GM18505 (cell line): Measurements from ENCODE around the gene GPR37.

ENCODE experiments used
- ATAC-seq: cut with Tn5 transposase; IDR thresholded peaks from one replicate; pipeline ENCODE4 v1.9.1; 2021; ENCODE audit not compliant: unreplicated experiment
- POLR2A ChIP-seq: IDR thresholded peaks from 4 replicates; pipeline ENCODE4 v1.6.1; 2011; ENCODE audit warnings: borderline replicate concordance; ENCODE audit not compliant: insufficient read depth, insufficient read length; ENCODE audit errors: extremely low read depth

The GPR37 gene

GRCh38 chr7:124791426-124791825 is 25.8 kb upstream of the GPR37 start:
- no peak for TF ChIP-seq POLR2A
- ATAC-seq = no peak

- no peak for TF ChIP-seq POLR2A
- ATAC-seq = no peak
Measured at GRCh38 chr7:124790645-124791044, 25.1 kb upstream of the GPR37 start.

GRCh38 chr7:124785994-124786393 is 20.4 kb upstream of the GPR37 start:
- TF ChIP-seq POLR2A = no peak
- no peak for ATAC-seq

- no peak for TF ChIP-seq POLR2A
Measured at GRCh38 chr7:124784879-124785818, 19.6 kb upstream of the GPR37 start.

GRCh38 chr7:124783271-124783670 is 17.7 kb upstream of the GPR37 start:
- no peak for ATAC-seq
- TF ChIP-seq POLR2A = no peak

More at GRCh38 chr7:124784879-124785818, 19.6 kb upstream of the GPR37 start:
- ATAC-seq = peak; percentile 93

- no peak for TF ChIP-seq POLR2A
Measured at GRCh38 chr7:124781907-124782734, 16.5 kb upstream of the GPR37 start.

GRCh38 chr7:124781418-124781817 is 15.8 kb upstream of the GPR37 start:
- TF ChIP-seq POLR2A = no peak
- ATAC-seq = no peak

More at GRCh38 chr7:124781907-124782734, 16.5 kb upstream of the GPR37 start:
- ATAC-seq = no peak

GRCh38 chr7:124780608-124781007 is 15.0 kb upstream of the GPR37 start:
- ATAC-seq = no peak
- no peak for TF ChIP-seq POLR2A

GRCh38 chr7:124780056-124780455 is 14.5 kb upstream of the GPR37 start:
- no peak for ATAC-seq
- no peak for TF ChIP-seq POLR2A

- TF ChIP-seq POLR2A = no peak
- no peak for ATAC-seq
Measured at GRCh38 chr7:124779620-124780019, 14.0 kb upstream of the GPR37 start.

- no peak for TF ChIP-seq POLR2A
- ATAC-seq = no peak
Measured at GRCh38 chr7:124779194-124779593, 13.6 kb upstream of the GPR37 start.

GRCh38 chr7:124777268-124777667 is 11.7 kb upstream of the GPR37 start:
- TF ChIP-seq POLR2A = no peak
- ATAC-seq = no peak

GRCh38 chr7:124776153-124776552 is 10.6 kb upstream of the GPR37 start:
- TF ChIP-seq POLR2A = no peak
- ATAC-seq = no peak

- no peak for TF ChIP-seq POLR2A
- ATAC-seq = no peak
Measured at GRCh38 chr7:124775422-124775821, 9.8 kb upstream of the GPR37 start.

GRCh38 chr7:124773938-124774337 is 8.3 kb upstream of the GPR37 start:
- TF ChIP-seq POLR2A = no peak
- no peak for ATAC-seq

GRCh38 chr7:124773339-124773738 is 7.7 kb upstream of the GPR37 start:
- no peak for ATAC-seq
- TF ChIP-seq POLR2A = no peak
